Left colon (tissue), 2 donors: Measurements from ENCODE around the gene KEL. TPM values are rescaled to one million over a fixed set of nuclear protein-coding genes. Genes with fewer than 3 reads are reported as not detected.
A peak's percentile ranks its signal among the peaks of the same experiment; 100 is the strongest.

Experiments
- ATAC-seq: fragments of 200-7000 bp; cut with Tn5 transposase; one replicate; pipeline ENCODE4 v1.9.1; 2020; ENCODE audit warnings: mild to moderate bottlenecking, moderate library complexity
- DNase-seq, 2 donors: peaks; one replicate each; pipeline ENCODE4 v3.0.0-alpha.2; 2020
- intact Hi-C, 2 donors: fragments of 100-400 bp; cut with DNase I in 1 of 2; cut with micrococcal nuclease in 1 of 2; formaldehyde crosslinking; loops; one replicate each; pipeline versions ENCODE4 v1.11.2 to v1.14.0; 2022; cut with DNase I, micrococcal nuclease
- total RNA-seq, 2 donors: library from RNA; stranded (reverse); fragmentation: NEBNext Ultra II Directional; extraction: Animal tissue kit (Norgen Biotek cat#: 25700); gene quantifications; one replicate each; pipeline ENCODE4 v1.2.1, GENCODE V29; 2021
- donor health status: DM: no; HTN: no; CAD: no.
- donor health status: DM: yes; HTN: yes; CAD: no.

Gene KEL
- total RNA-seq, 2 donors from 2014 or later = 0.85 TPM; not detected in 1

- no peak for ATAC-seq
Measured at GRCh38 chr7:142935941-142936565, 26.1 kb downstream of the KEL start.

GRCh38 chr7:142934056-142934455 is 28.1 kb downstream of the KEL start:
- DNase-seq (no peak), ATAC-seq (no peak)
- intact Hi-C loops = no loop called here

More at GRCh38 chr7:142935941-142936565, 26.1 kb downstream of the KEL start:
- intact Hi-C loops = no loop called here
- DNase-seq = no peak

GRCh38 chr7:142933624-142934023 is 28.5 kb downstream of the KEL start, which contains the start of gene TRPV5:
Gene TRPV5, minus strand, starts transcription at chr7:142933746. Its CDS starts 287 bp downstream, at chr7:142933459.
- intact Hi-C loops = no loop called here
- DNase-seq = no peak
- ATAC-seq = no peak

- no peak for ATAC-seq
- DNase-seq = no peak
- intact Hi-C loops = no loop called here
Measured at GRCh38 chr7:142933092-142933475, 29.1 kb downstream of the KEL start.

- intact Hi-C loops = no loop called here
- no peak for DNase-seq
- ATAC-seq = no peak
Measured at GRCh38 chr7:142932386-142933091, 29.6 kb downstream of the KEL start.

- ATAC-seq = no peak
- no peak for DNase-seq
- intact Hi-C loops = no loop called here
Measured at GRCh38 chr7:142930126-142930730, 31.9 kb downstream of the KEL start.

GRCh38 chr7:142927949-142928348 is 34.2 kb downstream of the KEL start:
- ATAC-seq (no peak), DNase-seq (no peak)
- intact Hi-C loops = no loop called here

GRCh38 chr7:142927085-142927745 is 34.9 kb downstream of the KEL start:
- intact Hi-C loops = no loop called here
- DNase-seq = no peak
- no peak for ATAC-seq

- intact Hi-C loops = no loop called here
- ATAC-seq = no peak
- no peak for DNase-seq
Measured at GRCh38 chr7:142925413-142925812, 36.8 kb downstream of the KEL start.

- DNase-seq = no peak
- no peak for ATAC-seq
- intact Hi-C loops = no loop called here
Measured at GRCh38 chr7:142923391-142923790, 38.8 kb downstream of the KEL start.

- no peak for DNase-seq
- no peak for ATAC-seq
- intact Hi-C loops = no loop called here
Measured at GRCh38 chr7:142919656-142920055, 42.5 kb downstream of the KEL start.

- DNase-seq (no peak), ATAC-seq (no peak)
- intact Hi-C loops = no loop called here
Measured at GRCh38 chr7:142918901-142919300, 43.3 kb downstream of the KEL start.

- intact Hi-C loops = no loop called here
- ATAC-seq (no peak), DNase-seq (no peak)
Measured at GRCh38 chr7:142917447-142917846, 44.7 kb downstream of the KEL start.

GRCh38 chr7:142916508-142916907 is 45.7 kb downstream of the KEL start:
- ATAC-seq (no peak), DNase-seq (no peak)
- intact Hi-C loops = no loop called here

GRCh38 chr7:142915315-142915714 is 46.8 kb downstream of the KEL start:
- ATAC-seq = no peak
- intact Hi-C loops = no loop called here
- no peak for DNase-seq

GRCh38 chr7:142914121-142914520 is 48.0 kb downstream of the KEL start:
- intact Hi-C loops = no loop called here
- ATAC-seq = no peak
- DNase-seq = no peak

- DNase-seq (no peak), ATAC-seq (no peak)
- intact Hi-C loops = no loop called here
Measured at GRCh38 chr7:142913566-142913965, 48.6 kb downstream of the KEL start.

- DNase-seq (no peak), ATAC-seq (no peak)
- intact Hi-C loops = no loop called here
Measured at GRCh38 chr7:142913051-142913450, 49.1 kb downstream of the KEL start.

GRCh38 chr7:142910481-142910880 is 51.7 kb downstream of the KEL start:
- intact Hi-C loops = no loop called here
- ATAC-seq = peak; percentile 5
- DNase-seq = no peak

GRCh38 chr7:142910031-142910433 is 52.1 kb downstream of the KEL start:
- DNase-seq (no peak), ATAC-seq (peak; percentile 33)
- intact Hi-C loops = no loop called here
